Neural progenitor cell (in vitro differentiated cells): ENCODE data around the gene LMF2. TPM values are rescaled to one million over a fixed set of nuclear protein-coding genes. Genes with fewer than 3 reads are reported as not detected.

ENCODE experiments used
- DNase-seq: peaks from one replicate; pipeline ENCODE4 v3.0.0-alpha.2; 2016; ENCODE audit warnings: low spot score
- H2AFZ ChIP-seq: fragments of 200-600 bp; sonication (generic); replicated peaks from 2 replicates; pipeline ENCODE4 v1.6.1; 2016; ENCODE audit warnings: antibody characterized with exemption
- H3F3A ChIP-seq: fragments of 200-600 bp; sonication (generic); 2 replicates; pipeline ENCODE4 v1.6.1; 2016; ENCODE audit warnings: antibody characterized with exemption, low read depth
- H3K27ac ChIP-seq: fragments of 200-600 bp; sonication (generic); 2 replicates; pipeline ENCODE4 v1.5.1; 2016; ENCODE audit warnings: mild to moderate bottlenecking
- H3K27me3 ChIP-seq: fragments of 200-600 bp; sonication (generic); 2 replicates; pipeline ENCODE4 v1.6.1; 2016; ENCODE audit warnings: mild to moderate bottlenecking, moderate library complexity
- H3K36me3 ChIP-seq: fragments of 200-600 bp; sonication (generic); 2 replicates; pipeline ENCODE4 v1.5.1; 2016
- H3K4me1 ChIP-seq: fragments of 200-600 bp; sonication (generic); 2 replicates; pipeline ENCODE4 v1.6.1; 2016; ENCODE audit warnings: mixed run types
- H3K4me2 ChIP-seq: fragments of 200-600 bp; sonication (generic); 2 replicates; pipeline ENCODE4 v1.6.1; 2016
- H3K4me3 ChIP-seq: fragments of 200-600 bp; sonication (generic); 2 replicates; pipeline ENCODE4 v1.5.1; 2016
- H3K79me2 ChIP-seq: fragments of 200-600 bp; sonication (generic); 2 replicates; pipeline ENCODE4 v1.6.1; 2016; ENCODE audit warnings: low read depth
- H3K9ac ChIP-seq: fragments of 200-600 bp; sonication (generic); 2 replicates; pipeline ENCODE4 v1.6.1; 2016
- H3K9me3 ChIP-seq: fragments of 200-600 bp; sonication (generic); 2 replicates; pipeline ENCODE4 v1.5.1; 2016; ENCODE audit warnings: low read depth
- H4K20me1 ChIP-seq: fragments of 200-600 bp; sonication (generic); 2 replicates; pipeline ENCODE4 v1.6.1; 2016; ENCODE audit warnings: low read depth
- H3K27ac Mint-ChIP-seq: 3 replicates; pipeline ENCODE4 v1.8.0; 2021; ENCODE audit warnings: mixed read lengths
- H3K27me3 Mint-ChIP-seq: 2 replicates; pipeline ENCODE4 v1.8.0; 2022; ENCODE audit warnings: low read depth, mild to moderate bottlenecking, inconsistent platforms, moderate library complexity, mixed read lengths; ENCODE audit not compliant: insufficient read depth
- H3K36me3 Mint-ChIP-seq: 3 replicates; pipeline ENCODE4 v1.8.0; 2021; ENCODE audit warnings: mixed read lengths
- H3K4me1 Mint-ChIP-seq: 3 replicates; pipeline ENCODE4 v1.8.0; 2021; ENCODE audit warnings: mixed read lengths
- H3K4me3 Mint-ChIP-seq: 3 replicates; pipeline ENCODE4 v1.8.0; 2021; ENCODE audit warnings: mild to moderate bottlenecking, moderate library complexity, mixed read lengths
- H3K9me3 Mint-ChIP-seq: 3 replicates; pipeline ENCODE4 v1.8.0; 2020; ENCODE audit warnings: mixed read lengths
- EZH2 ChIP-seq: fragments of 200-600 bp; sonication (generic); IDR thresholded peaks from 2 replicates; pipeline ENCODE4 v1.6.1; 2017; ENCODE audit warnings: antibody characterized with exemption, mild to moderate bottlenecking, moderate library complexity
- EZH2phosphoT487 ChIP-seq: fragments of 200-600 bp; sonication (generic); IDR thresholded peaks from 2 replicates; pipeline ENCODE4 v1.6.1; 2017; ENCODE audit warnings: antibody characterized with exemption
- total RNA-seq: library from RNA; depleted of rRNA; stranded (reverse); fragments of >200 nt; gene quantifications from 2 replicates; pipeline ENCODE4 v1.2.3, GENCODE V29; 2015; ENCODE audit warnings: low replicate concordance
- TF ChIP-seq, protein P1 (sequence below): fragments of 200-600 bp; sonication (generic); IDR thresholded peaks from 2 replicates; pipeline ENCODE4 v1.5.1; 2017; ENCODE audit warnings: antibody characterized with exemption, mild to moderate bottlenecking

The LMF2 gene
- total RNA-seq, 1 donor from 2014 or later = 7.1 TPM

- H3K4me3 Mint-ChIP-seq = no peak overlapping the region
- H3K36me3 Mint-ChIP-seq = no peaks in the 10 kb centered on the region
- H3K4me3 ChIP-seq = no peak overlapping the region
- H3K27ac ChIP-seq = no peak overlapping the region
- no peak overlapping the region for H3K4me2 ChIP-seq
- DNase-seq = no peak
- no peaks in the 10 kb centered on the region for H3K4me1 Mint-ChIP-seq
- H3K79me2 ChIP-seq = no peaks in the 10 kb centered on the region
- H3K36me3 ChIP-seq = no peaks in the 10 kb centered on the region
- no peaks in the 10 kb centered on the region for H3F3A ChIP-seq
- no peak overlapping the region for H3K27ac Mint-ChIP-seq
- no peak overlapping the region for H2AFZ ChIP-seq
- H3K9ac ChIP-seq = no peak overlapping the region
- H3K9me3 ChIP-seq = no peaks in the 10 kb centered on the region
- no peaks in the 10 kb centered on the region for H3K27me3 ChIP-seq
- no peaks in the 10 kb centered on the region for H3K9me3 Mint-ChIP-seq
- H3K27me3 Mint-ChIP-seq = peaks cover 3% of the 10 kb centered on the region
- TF ChIP-seq, protein P1, sequence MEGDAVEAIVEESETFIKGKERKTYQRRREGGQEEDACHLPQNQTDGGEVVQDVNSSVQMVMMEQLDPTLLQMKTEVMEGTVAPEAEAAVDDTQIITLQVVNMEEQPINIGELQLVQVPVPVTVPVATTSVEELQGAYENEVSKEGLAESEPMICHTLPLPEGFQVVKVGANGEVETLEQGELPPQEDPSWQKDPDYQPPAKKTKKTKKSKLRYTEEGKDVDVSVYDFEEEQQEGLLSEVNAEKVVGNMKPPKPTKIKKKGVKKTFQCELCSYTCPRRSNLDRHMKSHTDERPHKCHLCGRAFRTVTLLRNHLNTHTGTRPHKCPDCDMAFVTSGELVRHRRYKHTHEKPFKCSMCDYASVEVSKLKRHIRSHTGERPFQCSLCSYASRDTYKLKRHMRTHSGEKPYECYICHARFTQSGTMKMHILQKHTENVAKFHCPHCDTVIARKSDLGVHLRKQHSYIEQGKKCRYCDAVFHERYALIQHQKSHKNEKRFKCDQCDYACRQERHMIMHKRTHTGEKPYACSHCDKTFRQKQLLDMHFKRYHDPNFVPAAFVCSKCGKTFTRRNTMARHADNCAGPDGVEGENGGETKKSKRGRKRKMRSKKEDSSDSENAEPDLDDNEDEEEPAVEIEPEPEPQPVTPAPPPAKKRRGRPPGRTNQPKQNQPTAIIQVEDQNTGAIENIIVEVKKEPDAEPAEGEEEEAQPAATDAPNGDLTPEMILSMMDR = no peak
- TF ChIP-seq EZH2 = no peak
- no peak for TF ChIP-seq EZH2phosphoT487
- H4K20me1 ChIP-seq = no peaks in the 10 kb centered on the region
- no peaks in the 10 kb centered on the region for H3K4me1 ChIP-seq
These were observed 43.8 kb upstream of the LMF2 start for GRCh38 chr22:50551160-50551752.

DNA sequence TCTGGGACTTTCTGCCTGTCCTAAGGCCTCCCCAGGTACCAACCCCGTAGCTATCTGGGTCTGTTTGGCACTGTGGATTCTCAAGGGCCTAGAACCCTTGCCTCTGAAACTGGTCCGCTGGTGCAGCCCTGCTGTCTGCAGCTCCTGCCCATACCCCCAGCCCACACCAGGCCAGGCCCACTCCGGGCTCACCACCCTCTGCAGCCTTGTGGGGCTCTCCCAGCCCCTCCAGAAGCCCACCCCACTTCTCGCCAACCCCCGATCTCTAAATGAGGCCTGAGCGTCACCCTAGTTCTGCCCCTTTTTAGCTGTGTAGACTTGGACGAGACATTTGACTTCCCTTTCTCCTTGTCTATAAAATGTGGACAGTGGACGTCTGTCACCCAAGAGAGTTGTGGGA, 42.9 kb upstream of the LMF2 start:
- no peak overlapping the region for H3K9ac ChIP-seq
- Mint-ChIP-seq H3K9me3 (no peaks in the 10 kb centered on the region), H3K4me3 (no peak overlapping the region), H3K4me1 (no peaks in the 10 kb centered on the region), H3K27ac (peak overlapping the region; percentile 47), H3K27me3 (peaks cover 3% of the 10 kb centered on the region), H3K36me3 (no peaks in the 10 kb centered on the region)
- no peaks in the 10 kb centered on the region for H3K79me2 ChIP-seq
- H3K9me3 ChIP-seq = no peaks in the 10 kb centered on the region
- H3K27me3 ChIP-seq = peaks cover 6% of the 10 kb centered on the region
- no peak overlapping the region for H3K27ac ChIP-seq
- H3K4me1 ChIP-seq = no peaks in the 10 kb centered on the region
- TF ChIP-seq, protein P1 = no peak
- TF ChIP-seq EZH2phosphoT487 (no peak), EZH2 (no peak)
- H3F3A ChIP-seq = no peaks in the 10 kb centered on the region
- no peak overlapping the region for H2AFZ ChIP-seq
- DNase-seq = no peak
- no peaks in the 10 kb centered on the region for H3K36me3 ChIP-seq
- no peak overlapping the region for H3K4me2 ChIP-seq
- no peaks in the 10 kb centered on the region for H4K20me1 ChIP-seq
- H3K4me3 ChIP-seq = no peak overlapping the region

- no peak overlapping the region for H3K27ac ChIP-seq
- no peak overlapping the region for H2AFZ ChIP-seq
- H3K4me3 Mint-ChIP-seq = no peak overlapping the region
- peaks cover 8% of the 10 kb centered on the region for H3K27me3 Mint-ChIP-seq
- H4K20me1 ChIP-seq = no peaks in the 10 kb centered on the region
- no peaks in the 10 kb centered on the region for H3K79me2 ChIP-seq
- no peak for DNase-seq
- H3K9me3 Mint-ChIP-seq = no peaks in the 10 kb centered on the region
- H3K4me3 ChIP-seq = no peak overlapping the region
- peaks cover 18% of the 10 kb centered on the region for H3K27me3 ChIP-seq
- H3K9me3 ChIP-seq = no peaks in the 10 kb centered on the region
- no peak overlapping the region for H3K9ac ChIP-seq
- H3K4me2 ChIP-seq = no peak overlapping the region
- H3K36me3 ChIP-seq = no peaks in the 10 kb centered on the region
- peaks cover 6% of the 10 kb centered on the region for H3F3A ChIP-seq
- H3K4me1 ChIP-seq = no peaks in the 10 kb centered on the region
- TF ChIP-seq EZH2phosphoT487 = no peak
- TF ChIP-seq, protein P1 = no peak
- TF ChIP-seq EZH2 = no peak
- H3K4me1 Mint-ChIP-seq = no peaks in the 10 kb centered on the region
- no peak overlapping the region for H3K27ac Mint-ChIP-seq
- H3K36me3 Mint-ChIP-seq = no peaks in the 10 kb centered on the region
These were observed 41.7 kb upstream of the LMF2 start for GRCh38 chr22:50548921-50549790.
